ENCODE data around the gene GPR55.
"Not testable (repeated sequence)": the region's sequence is repeated elsewhere in the genome, so short reads cannot be mapped to it uniquely, and the experiment has no call there.

The GPR55 gene

GRCh38 chr2:230924470-230925341, at the start of gene GPR55:
GPR55 (minus strand) TSS chr2:230925242; CDS start chr2:230910962, 14,280 bp downstream.
- no peak within 1 kb of the TSS for H3K27ac ChIP-seq
- TF ChIP-seq, protein P1, sequence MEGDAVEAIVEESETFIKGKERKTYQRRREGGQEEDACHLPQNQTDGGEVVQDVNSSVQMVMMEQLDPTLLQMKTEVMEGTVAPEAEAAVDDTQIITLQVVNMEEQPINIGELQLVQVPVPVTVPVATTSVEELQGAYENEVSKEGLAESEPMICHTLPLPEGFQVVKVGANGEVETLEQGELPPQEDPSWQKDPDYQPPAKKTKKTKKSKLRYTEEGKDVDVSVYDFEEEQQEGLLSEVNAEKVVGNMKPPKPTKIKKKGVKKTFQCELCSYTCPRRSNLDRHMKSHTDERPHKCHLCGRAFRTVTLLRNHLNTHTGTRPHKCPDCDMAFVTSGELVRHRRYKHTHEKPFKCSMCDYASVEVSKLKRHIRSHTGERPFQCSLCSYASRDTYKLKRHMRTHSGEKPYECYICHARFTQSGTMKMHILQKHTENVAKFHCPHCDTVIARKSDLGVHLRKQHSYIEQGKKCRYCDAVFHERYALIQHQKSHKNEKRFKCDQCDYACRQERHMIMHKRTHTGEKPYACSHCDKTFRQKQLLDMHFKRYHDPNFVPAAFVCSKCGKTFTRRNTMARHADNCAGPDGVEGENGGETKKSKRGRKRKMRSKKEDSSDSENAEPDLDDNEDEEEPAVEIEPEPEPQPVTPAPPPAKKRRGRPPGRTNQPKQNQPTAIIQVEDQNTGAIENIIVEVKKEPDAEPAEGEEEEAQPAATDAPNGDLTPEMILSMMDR (conservative IDR thresholded peaks at IDR 0.05): no peak; the same call in 1 of the 2 replicates
- no peak for TF ChIP-seq ZFX (IDR thresholded peaks at IDR 0.05)

DNA sequence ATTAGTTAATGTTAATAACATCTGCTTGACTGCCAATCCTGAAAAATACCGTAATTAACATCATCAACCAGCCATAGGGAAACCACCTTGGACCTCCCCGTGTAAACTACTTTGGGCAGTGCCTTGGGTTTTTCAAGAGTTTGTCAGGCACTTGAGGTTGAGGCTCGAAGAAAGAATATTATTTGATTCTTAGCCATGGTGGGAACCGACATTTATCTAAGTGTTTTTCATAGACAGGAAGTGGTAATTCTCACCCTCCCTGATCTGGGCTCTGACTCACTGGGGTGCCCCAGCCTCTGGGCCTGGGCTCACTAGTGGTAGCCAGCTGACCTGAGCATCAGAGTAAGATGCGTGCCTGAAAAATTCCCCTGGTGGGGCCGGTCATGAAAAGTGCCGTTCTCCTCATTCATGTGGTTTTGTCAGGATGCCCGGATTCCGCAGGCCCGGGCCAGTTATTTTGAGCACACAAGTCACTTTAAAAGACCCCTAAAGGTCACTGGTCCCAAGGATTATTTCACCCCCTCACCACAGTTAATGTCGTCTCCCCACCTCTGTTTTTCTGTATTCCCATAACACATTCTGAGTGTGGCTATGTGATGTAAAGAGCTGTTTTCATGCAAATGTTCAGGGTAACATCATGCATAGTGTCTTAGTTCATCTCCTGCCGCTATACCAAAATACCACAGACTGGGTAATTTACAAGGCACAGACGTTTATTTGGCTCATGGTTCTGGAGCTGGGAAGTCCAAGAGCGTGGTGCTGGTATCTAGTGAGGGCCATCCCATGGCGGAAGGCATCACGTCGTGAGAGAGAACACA, 49.3 kb upstream of the GPR55 start:
- TF ChIP-seq ZFX (IDR thresholded peaks at IDR 0.05): no peak
- TF ChIP-seq, protein P1 (conservative IDR thresholded peaks at IDR 0.05): no peak
- no peak overlapping the region for H3K27ac ChIP-seq

DNA sequence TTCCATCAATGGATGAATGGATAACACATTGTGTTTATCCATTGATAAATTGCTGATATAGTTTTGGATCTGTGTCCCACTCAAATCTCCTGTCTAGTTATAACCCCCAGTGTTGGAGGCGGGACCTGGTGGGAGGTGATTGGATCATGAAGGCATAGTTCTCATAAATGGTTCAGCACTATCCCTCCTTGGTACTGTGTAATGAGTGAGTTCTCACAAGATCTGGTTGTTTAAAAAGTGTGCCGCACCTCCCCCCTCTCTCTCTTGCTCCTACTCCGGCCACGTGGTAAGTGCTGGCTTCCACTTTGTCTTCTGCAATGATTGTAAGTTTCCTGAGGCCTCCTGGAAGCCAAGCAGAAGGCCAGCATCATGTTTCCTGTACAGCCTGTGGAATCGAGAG, 47.0 kb upstream of the GPR55 start:
- TF ChIP-seq ZFX (IDR thresholded peaks at IDR 0.05): no peak
- TF ChIP-seq, protein P1 (conservative IDR thresholded peaks at IDR 0.05): no peak
- H3K27ac ChIP-seq: no peak overlapping the region

DNA sequence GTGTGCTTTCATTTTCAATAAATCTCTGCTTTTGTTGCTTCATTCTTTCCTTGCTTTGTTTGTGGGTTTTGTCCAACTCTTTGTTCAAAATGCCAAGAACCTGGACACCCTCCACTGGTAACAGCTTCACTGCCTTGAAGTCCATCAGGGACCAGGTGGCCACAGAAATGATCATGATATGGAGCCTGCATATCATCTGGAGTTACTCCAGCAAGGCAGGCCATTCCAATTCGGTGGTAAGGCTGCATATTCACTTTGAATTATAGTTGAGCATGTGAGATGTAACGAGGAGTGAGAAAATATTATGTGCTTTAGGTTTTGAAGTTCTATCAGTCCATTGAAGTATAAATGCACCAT, 44.6 kb upstream of the GPR55 start:
- no peak for TF ChIP-seq ZFX (IDR thresholded peaks at IDR 0.05)
- TF ChIP-seq, protein P1 (conservative IDR thresholded peaks at IDR 0.05): no peak
- no peak overlapping the region for H3K27ac ChIP-seq

GRCh38 chr2:230968921-230969658, 44.0 kb upstream of the GPR55 start:
- no peak for TF ChIP-seq ZFX (IDR thresholded peaks at IDR 0.05)
- TF ChIP-seq, protein P1 (conservative IDR thresholded peaks at IDR 0.05): no peak
- no peak overlapping the region for H3K27ac ChIP-seq

DNA sequence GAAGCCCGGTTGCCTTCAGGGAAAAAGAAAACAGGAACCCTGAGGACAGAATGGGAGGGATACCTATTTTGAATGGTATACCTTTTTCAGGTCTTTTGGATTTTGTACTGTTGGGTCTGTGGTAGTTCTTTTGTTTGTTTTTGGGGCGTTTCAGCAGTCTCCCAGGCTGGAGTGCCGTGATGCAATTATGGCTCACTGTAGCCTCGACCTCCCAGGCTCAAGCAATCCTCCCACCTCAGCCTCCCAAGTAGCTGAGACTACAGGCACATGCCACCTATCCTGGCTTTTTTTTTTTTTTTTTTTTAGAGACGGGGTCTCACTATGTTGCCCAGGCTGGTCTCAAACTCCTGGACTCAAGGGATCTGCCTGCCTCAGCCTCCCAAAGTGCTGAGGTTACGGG, 43.3 kb upstream of the GPR55 start:
- H3K27ac ChIP-seq: not testable (repeated sequence)

GRCh38 chr2:230967113-230967512, 42.1 kb upstream of the GPR55 start:
- TF ChIP-seq ZFX (IDR thresholded peaks at IDR 0.05): no peak
- TF ChIP-seq, protein P1 (conservative IDR thresholded peaks at IDR 0.05): no peak
- H3K27ac ChIP-seq: no peak overlapping the region

Measured in C4-2B (cell line).